Activated CD8-positive, alpha-beta memory T cell treated with anti-CD3 and anti-CD28 coated beads, Interleukin-2, amount 50 U/mL, for 1 hour (primary cell): ENCODE measurements around the gene MAML1.
"Not testable (repeated sequence)": the region's sequence is repeated elsewhere in the genome, so short reads cannot be mapped to it uniquely, and the experiment has no call there.

Experiments used
- DNase-seq: peaks from one replicate; pipeline ENCODE4 v3.0.0-alpha.2; 2020; ENCODE audit errors: extremely low read depth

MAML1 gene

GRCh38 chr5:179732412-179732917 is at the start of gene MAML1:
Gene MAML1 (plus strand): TSS chr5:179732822. CDS start chr5:179733113, 291 bp downstream.
- peak; percentile 96 for DNase-seq

GRCh38 chr5:179689212-179689611 is 43.4 kb upstream of the MAML1 start:
- not testable (repeated sequence) for DNase-seq

GRCh38 chr5:179694561-179694960 is 38.1 kb upstream of the MAML1 start:
- DNase-seq = no peak

GRCh38 chr5:179696603-179697002 is 36.0 kb upstream of the MAML1 start:
- no peak for DNase-seq

- no peak for DNase-seq
These were observed 35.5 kb upstream of the MAML1 start for GRCh38 chr5:179697108-179697507.

GRCh38 chr5:179697543-179697942 is 35.1 kb upstream of the MAML1 start:
- not testable (repeated sequence) for DNase-seq

GRCh38 chr5:179697993-179698934 is 34.4 kb upstream of the MAML1 start:
- DNase-seq = peak; percentile 97

GRCh38 chr5:179698935-179699615 is 33.5 kb upstream of the MAML1 start, which contains the start of gene CANX:
Gene CANX (plus strand): TSS chr5:179698967. CDS start chr5:179705682, 6,715 bp downstream.
- DNase-seq = no peak

GRCh38 chr5:179699616-179700237 is 32.9 kb upstream of the MAML1 start:
- DNase-seq = no peak

- DNase-seq = no peak
These were observed 32.2 kb upstream of the MAML1 start for GRCh38 chr5:179700401-179700918.

- DNase-seq = no peak
These were observed 16.3 kb upstream of the MAML1 start for GRCh38 chr5:179716286-179716685.

- no peak for DNase-seq
These were observed 12.4 kb upstream of the MAML1 start for GRCh38 chr5:179720222-179720621.

GRCh38 chr5:179724163-179724562 is 8.5 kb upstream of the MAML1 start:
- DNase-seq = no peak

GRCh38 chr5:179727106-179727505 is 5.5 kb upstream of the MAML1 start:
- no peak for DNase-seq

GRCh38 chr5:179729303-179729702 is 3.3 kb upstream of the MAML1 start:
- DNase-seq = no peak

GRCh38 chr5:179729727-179730126 is 2.9 kb upstream of the MAML1 start:
- no peak for DNase-seq

- no peak for DNase-seq
These were observed 2.3 kb upstream of the MAML1 start for GRCh38 chr5:179730356-179730755.

- no peak for DNase-seq
These were observed 1.8 kb upstream of the MAML1 start for GRCh38 chr5:179730852-179731251.

- DNase-seq = no peak
These were observed 721 bp upstream of the MAML1 start for GRCh38 chr5:179731791-179732411.

- DNase-seq = no peak
These were observed 523 bp downstream of the MAML1 start for GRCh38 chr5:179732918-179733771.

- DNase-seq = no peak
These were observed 1.1 kb downstream of the MAML1 start for GRCh38 chr5:179733772-179734126.
